Dermis blood vessel endothelial cell (primary cell): ENCODE results near the gene BARHL1. TPM values are rescaled to one million over a fixed set of nuclear protein-coding genes. Genes with fewer than 3 reads are reported as not detected.
"Not testable (repeated sequence)": the region's sequence is repeated elsewhere in the genome, so short reads cannot be mapped to it uniquely, and the experiment has no call there.

ENCODE experiments used
- DNase-seq: peaks from one replicate; pipeline ENCODE4 v3.0.0; 2010
- total RNA-seq: library from RNA; depleted of rRNA; stranded (reverse); fragments of >200 nt; gene quantifications from 2 replicates; pipeline ENCODE4 v1.2.3, GENCODE V29; 2014

The BARHL1 gene
- total RNA-seq, 1 donor from 2014 or later = not detected

DNA sequence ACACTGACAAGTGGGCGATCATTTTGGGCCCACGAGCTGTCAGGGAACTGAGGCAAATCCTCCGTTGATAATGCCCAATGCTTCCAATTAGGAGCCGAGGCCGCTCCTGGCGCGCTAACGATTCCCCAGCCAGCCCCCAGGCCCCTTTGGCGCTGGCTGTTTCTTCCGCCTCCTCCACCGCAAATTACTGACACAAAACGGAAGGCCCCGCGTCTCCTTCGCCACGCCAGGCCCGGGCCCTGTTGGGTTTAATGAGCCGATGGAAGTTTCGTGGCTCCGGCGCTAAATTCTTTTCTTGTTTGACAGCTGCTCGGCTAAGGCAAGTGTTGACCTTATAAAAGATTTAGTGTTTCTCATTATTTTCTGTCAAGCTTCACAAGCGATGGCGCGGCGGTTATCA lies 25.7 kb upstream of the BARHL1 start:
- no peak for DNase-seq

- no peak for DNase-seq
Measured at GRCh38 chr9:132557159-132557558, 25.2 kb upstream of the BARHL1 start.

- DNase-seq = no peak
Measured at GRCh38 chr9:132559711-132560110, 22.7 kb upstream of the BARHL1 start.

DNA sequence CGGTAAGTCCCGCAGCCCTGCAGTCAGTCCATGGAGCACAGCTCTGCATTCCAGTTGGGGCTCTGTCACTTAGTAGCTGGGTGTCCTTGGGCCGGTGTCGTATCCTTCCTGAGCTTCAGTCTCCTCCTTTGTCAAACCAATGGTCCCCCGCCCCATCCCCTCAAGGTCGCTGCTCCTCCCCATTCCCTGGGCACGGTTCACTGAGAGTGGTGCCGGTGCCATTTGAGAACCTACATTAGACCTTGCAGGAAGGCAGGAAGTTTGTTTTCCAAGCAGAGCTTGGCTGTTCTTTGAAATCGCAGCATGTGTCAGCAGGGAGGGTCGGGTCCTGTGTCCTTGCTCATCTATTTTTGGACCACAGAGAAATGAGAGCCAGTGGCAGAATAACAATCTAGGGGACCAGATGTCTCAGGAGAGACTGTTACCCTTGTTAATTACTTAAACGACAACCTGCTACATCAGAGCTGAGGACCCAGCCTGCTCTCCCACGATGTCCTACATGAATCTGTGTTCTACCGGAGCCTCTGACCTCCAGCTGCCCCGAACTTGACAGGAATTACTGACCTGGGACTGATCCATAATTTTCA lies 21.7 kb upstream of the BARHL1 start:
- peak; percentile 9 for DNase-seq

- peak; percentile 37 for DNase-seq
Measured at GRCh38 chr9:132562306-132562573, 20.2 kb upstream of the BARHL1 start.

GRCh38 chr9:132564526-132564925 lies 17.9 kb upstream of the BARHL1 start:
- no peak for DNase-seq

DNA sequence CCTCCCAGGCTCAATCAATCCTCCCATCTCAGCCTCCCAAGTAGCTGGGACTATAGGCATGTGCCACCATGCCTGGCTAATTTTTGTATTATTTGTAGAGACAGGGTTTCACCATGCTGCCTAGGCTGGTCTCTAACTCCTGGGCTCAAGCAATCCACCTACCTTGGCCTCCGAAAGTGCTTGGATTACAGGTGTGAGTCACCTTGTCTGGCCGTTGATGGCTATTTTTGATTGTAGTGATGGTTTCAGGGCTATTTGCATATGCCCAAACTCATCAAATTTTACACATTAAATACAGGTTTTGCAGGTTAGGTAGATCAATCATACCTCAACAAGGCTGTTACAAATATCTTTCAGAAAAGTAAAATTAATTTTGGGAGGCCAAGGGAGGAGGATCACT lies 13.6 kb upstream of the BARHL1 start:
- not testable (repeated sequence) for DNase-seq

GRCh38 chr9:132571806-132572600 lies 10.4 kb upstream of the BARHL1 start:
- no peak for DNase-seq

- no peak for DNase-seq
Measured at GRCh38 chr9:132572921-132573320, 9.5 kb upstream of the BARHL1 start.

- peak; percentile 83 for DNase-seq
Measured at GRCh38 chr9:132575005-132575609, 7.3 kb upstream of the BARHL1 start.

GRCh38 chr9:132575811-132576210 lies 6.6 kb upstream of the BARHL1 start:
- no peak for DNase-seq

GRCh38 chr9:132577119-132577518 lies 5.3 kb upstream of the BARHL1 start:
- DNase-seq = no peak

- no peak for DNase-seq
Measured at GRCh38 chr9:132578367-132578932, 4.0 kb upstream of the BARHL1 start.

DNA sequence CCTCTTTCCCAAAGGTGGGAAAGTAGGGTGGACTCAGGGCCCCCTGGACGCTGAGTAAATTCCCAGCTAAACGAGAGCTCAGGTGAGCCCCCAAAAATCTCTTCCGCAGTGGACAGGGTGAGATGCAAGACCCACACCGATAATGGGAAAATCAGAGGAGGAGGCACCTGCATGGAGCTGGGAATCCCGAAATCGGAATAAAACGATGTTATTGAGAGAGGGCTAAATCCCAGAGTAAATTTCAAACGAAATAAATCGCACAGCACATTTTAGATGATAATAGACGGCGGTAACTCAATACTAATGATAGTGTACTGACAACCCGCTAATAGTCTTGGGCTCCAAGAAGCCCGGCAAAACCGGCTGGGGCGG lies 3.0 kb upstream of the BARHL1 start:
- DNase-seq = no peak

- DNase-seq = no peak
Measured at GRCh38 chr9:132582786-132583583, 579 bp downstream of the BARHL1 start.

GRCh38 chr9:132583584-132584304 lies 1.3 kb downstream of the BARHL1 start:
- DNase-seq = no peak

DNA sequence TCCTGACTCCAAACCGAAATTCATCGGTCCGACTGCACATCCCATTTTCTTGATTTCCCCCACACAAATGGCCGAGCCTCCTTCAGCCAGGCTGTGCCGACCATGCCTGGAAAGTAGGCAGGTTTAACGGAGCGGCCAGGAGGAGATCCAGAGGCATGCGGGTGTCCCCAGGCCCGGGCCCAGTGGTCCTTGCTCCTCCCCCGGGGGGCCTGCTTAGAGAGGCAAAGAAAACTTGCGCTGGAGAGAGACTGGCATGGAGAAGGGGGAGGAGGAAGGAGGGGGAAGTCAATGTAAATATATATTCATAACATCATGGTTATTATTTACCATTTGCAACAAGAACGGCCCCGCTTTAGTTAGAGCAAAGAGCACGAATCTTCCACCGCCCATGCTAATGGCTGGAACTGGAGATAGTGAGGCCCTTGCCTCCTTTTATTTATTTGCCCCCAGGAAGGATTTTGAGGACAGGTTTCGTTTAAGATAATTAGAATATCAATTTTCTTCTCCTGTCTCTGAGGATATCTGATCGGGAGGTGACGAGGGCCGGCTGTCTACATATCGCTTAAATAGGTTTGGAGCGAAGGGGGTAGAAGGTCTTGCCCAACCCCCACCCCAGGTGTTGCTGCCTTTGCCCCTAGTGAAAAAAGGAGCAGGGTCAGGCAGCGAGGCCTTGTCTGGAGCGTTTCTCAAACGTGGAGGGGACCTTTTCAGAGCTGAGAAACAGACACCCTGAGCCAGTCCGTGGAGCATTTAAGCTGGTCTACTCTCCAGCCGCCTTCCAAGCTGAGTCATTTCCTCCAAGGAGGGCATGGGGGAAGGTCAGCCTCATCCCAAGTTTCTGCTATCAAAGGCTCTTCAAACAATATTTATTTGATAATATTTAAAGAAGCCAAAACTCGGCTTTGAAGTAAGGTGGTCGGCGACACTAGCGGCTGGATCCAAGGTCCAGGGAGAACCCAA lies 2.5 kb downstream of the BARHL1 start:
- peak; percentile 17 for DNase-seq

- DNase-seq = no peak
Measured at GRCh38 chr9:132585954-132586829, 3.8 kb downstream of the BARHL1 start.

GRCh38 chr9:132586830-132587591 lies 4.6 kb downstream of the BARHL1 start:
- no peak for DNase-seq
